T47D (cell line): ENCODE data around the gene MCTP2.
"Not testable (repeated sequence)": the region's sequence is repeated elsewhere in the genome, so short reads cannot be mapped to it uniquely, and the experiment has no call there.

Source experiments
- DNase-seq, 2 experiments: peaks; one replicate each; pipeline versions ENCODE4 v3.0.0 to v3.0.0-alpha.2; 2011 to 2012; ENCODE audit warnings: low read depth in 1 of 2, low spot score in 1 of 2
- JUND ChIP-seq: IDR thresholded peaks from 2 replicates; pipeline ENCODE4 v1.6.1; 2012; ENCODE audit warnings: low read depth
- in situ Hi-C: cut with HindIII; loops from 2 replicates; pipeline ENCODE4 v1.10.0; 2016; ENCODE audit warnings: low sequenced_read_pairs, low pct_unique_long_range_greater_than_20kb

Gene MCTP2

DNA sequence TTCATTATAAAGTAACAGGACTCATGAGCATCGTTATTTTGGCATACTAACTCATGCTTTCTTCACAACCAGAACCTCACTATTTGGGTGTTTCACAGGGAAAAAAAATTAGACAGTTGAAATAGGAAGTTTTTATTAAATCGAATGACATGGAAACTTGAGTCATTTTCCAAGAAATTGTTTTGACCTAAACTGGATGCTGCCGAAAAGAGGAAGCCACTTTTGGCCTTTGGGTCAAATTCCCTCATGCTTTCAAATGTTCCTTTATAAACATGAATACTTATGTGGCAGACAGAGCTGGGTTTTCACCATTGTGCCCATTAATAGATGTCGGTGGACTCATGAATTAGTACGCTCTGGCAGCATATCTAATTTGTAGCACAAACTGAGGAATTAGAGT lies 224.9 kb downstream of the MCTP2 start:
- no peak for DNase-seq
- in situ Hi-C loops = no loop called here
- TF ChIP-seq JUND = no peak

DNA sequence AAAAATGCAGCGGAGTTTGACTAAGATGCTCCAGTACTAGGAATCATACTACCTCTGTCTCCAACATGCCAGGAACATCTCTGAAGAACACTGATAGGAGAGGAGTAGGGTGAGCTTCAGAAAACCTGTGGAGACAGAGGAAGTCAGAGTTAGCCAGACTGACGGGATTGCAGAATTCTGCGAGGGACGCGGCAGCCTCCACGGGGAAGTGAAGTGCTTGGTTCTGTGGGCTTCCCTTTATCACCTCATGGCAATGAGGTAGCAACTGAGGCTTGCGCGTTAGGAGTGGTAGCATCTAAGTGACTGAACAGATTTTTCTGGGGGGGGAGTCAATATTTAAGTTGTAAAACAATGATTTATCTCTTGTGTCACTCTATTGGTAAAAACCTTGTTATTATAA lies 226.3 kb downstream of the MCTP2 start:
- DNase-seq = no peak
- TF ChIP-seq JUND = no peak
- in situ Hi-C loops = no loop called here

DNA sequence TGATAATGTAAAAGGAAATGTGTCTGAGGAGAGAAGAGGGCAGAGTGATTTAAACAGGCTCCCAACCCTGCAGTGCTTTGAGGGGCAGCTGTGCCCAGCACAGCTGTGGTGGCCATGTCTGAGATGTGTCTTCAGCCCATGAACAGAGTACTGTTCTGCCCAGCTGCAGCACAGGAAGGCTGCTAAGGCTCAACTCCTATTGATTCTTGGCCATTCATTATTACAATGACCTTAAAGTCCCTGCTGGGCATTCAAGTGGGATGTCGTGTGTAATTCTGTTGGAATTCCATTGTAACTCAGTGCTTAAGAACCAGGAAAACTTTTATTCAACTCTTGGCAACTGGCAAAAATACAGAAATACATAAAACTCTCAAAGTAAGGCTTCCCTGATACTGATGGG lies 229.3 kb downstream of the MCTP2 start:
- DNase-seq = no peak
- no peak for TF ChIP-seq JUND
- in situ Hi-C loops = no loop called here

DNA sequence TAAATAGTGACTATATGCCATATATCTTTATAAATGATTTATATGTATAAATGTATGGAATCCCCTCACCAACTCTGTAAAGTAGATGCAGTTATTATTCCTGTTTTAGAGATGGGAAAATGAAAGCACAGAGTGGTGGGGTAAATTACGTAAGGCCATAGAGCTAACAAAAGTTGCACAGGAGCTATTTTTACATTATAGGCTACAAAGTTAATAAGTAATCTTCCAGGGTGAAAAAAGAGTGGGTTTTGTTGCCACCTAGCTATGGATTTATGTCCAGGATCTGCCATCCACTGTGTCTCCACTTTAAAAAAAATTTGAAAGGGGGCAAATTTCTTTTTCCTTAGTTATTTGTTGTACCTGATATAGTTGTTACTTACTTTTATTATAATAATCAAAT lies 235.7 kb downstream of the MCTP2 start:
- in situ Hi-C loops = no loop called here
- DNase-seq = no peak
- TF ChIP-seq JUND = no peak

DNA sequence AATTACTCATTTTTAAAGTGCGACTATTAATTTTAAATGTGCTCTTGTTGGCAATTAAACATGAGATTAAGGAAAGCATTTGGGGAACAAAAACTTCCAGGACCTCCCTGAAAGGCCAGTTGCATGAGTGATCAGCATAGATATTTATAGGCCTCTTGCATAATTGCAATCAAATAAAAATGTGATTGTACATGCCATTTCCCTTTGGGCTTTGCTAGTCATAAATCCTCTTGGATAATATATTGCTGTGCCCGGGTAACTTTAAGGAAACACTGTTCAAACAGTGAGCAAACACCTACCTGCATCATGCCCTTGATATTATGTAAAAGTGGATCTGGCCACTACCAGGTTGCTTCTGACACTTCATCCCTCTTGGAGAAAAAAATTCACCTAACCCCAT lies 239.1 kb downstream of the MCTP2 start:
- TF ChIP-seq JUND = no peak
- in situ Hi-C loops = no loop called here
- no peak for DNase-seq

DNA sequence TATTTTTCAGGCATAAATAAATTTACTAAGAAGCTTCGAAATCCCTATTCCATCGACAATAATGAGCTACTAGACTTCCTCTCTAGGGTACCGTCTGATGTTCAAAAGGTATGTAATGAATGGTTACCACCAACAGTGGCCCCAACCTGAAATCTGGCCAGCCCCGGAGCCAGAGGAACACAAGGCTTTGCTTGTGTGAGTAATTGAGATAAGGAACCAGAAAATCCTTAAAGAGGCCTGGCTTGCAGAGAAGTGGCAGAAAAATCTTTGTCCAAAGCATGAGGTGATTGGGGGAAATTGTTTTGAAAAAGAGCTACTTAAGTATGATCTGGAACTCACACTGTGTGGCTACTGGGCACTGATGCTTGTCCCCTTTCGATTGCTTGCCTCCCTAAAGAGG lies 245.3 kb downstream of the MCTP2 start:
- TF ChIP-seq JUND = no peak
- DNase-seq = no peak
- in situ Hi-C loops = no loop called here

DNA sequence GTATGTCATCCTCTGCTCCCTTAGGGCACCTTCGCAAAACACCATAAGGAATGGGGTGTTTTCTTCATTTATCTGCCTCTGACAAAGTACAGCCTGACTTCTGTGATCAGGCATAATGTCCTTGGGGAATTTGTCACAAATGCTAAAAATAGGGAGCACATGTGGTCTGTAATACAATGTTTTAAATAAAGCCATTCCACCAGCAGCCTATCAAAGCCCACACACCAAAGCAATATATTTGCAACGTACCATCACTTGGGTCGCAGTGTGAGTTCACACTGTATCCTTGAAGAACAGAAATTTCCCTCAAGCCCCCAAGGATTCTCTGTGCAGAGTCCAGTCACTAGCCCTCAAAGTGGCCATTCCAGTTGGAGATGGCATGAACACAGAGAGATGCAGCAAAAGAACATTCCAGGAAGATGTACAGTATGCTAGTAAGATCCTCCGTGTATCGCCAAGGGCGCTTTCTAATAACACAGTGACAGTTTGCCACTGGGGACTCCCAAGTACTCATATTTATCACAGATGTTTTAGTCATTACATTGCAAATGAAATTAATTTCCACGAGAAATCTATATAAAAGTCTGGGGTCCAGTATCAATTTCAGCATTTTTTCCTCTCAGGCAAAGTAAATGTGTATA lies 246.7 kb downstream of the MCTP2 start:
- in situ Hi-C loops = no loop called here
- no peak for DNase-seq
- TF ChIP-seq JUND = no peak

DNA sequence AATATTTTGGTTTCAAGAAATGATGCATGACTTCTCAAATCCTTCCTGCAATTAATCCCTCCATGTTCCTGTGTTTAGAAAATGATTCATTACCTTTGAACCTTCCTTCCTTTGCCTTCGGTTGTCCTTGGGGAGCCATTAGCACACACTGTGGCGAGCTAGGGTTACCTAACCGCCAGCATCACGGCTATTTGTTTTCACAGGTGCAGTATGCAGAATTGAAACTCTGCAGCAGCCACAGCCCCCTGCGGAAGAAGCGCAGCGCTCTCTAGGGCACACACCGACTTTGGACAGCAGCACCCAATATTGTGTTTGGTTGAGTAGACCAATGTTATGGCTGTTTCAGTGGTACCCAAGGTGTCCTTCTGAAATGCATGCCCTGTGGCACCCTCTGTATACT lies 247.4 kb downstream of the MCTP2 start:
- no peak for TF ChIP-seq JUND
- in situ Hi-C loops = no loop called here
- no peak for DNase-seq

DNA sequence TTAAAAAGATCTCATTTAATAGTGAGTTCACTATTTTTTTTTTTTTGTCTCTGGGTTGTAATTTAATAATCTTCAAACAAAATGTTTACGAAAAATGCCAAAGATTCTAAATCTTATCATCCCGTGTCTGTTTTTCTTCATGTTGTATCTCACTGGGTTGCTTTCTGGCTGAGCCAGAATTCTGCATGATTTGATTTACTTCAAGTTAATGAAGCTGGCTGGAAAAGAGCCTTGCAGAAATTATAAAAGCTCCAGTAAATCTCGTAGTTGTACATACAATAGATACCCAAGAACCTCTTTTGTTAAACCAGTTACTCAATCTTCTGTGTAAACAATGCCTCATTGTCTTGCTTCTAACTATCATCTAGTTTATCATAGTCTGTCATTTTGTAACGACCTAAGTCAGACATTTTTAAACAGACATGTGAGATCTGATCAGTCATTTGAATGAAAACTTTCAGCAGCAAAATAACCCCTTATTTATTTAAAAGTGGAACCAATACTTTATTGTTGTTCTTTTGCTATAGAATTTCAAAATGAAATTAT lies 249.0 kb downstream of the MCTP2 start:
- no peak for DNase-seq
- TF ChIP-seq JUND = no peak

DNA sequence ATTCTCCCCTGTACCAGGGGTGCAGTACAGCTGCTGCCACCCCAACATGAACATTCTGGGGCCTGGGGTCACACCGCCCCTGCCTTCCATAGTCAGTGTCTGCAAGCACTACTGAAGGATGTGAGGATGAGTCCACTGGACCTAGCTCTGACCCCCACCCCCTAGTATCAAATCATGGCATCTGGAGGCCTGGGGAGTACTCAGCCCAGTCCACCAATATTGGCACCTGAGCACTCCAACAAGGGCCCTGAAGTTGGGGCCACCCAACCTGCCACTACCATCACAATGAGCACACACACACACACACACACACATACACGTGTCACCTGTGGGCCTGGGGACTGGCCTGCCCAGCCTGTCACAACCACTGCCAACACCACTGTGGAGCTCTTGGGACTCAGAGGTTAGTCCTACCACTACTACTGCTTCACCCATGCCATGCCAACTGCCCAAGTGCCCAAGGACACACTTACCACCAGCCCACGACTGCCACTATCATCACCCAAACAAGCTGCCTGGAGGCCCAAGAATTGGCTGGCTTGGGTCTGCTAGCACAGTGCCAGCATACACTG lies 253.9 kb downstream of the MCTP2 start:
- no peak for TF ChIP-seq JUND
- in situ Hi-C loops = no loop called here
- no peak for DNase-seq

More for the DNA sequence above, 249.0 kb downstream of the MCTP2 start:
- in situ Hi-C loops = no loop called here

DNA sequence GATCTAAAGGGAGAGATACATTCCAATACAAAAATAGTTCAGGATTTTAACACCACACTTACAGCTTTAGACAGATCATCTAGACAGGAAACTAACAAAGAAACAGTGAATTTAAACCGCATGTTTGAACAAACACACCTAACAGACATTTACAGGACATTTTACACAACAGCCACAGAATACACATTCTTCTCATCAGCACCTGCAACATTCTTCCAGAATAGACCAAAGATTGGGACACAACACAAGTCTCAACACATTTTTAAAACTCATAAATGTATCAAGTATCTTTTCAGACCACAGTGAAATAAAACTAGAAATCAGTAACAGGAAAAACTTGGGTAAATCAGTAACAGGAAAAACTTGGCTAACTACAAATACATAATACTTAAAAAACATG lies 256.3 kb downstream of the MCTP2 start:
- no peak for DNase-seq
- in situ Hi-C loops = no loop called here

DNA sequence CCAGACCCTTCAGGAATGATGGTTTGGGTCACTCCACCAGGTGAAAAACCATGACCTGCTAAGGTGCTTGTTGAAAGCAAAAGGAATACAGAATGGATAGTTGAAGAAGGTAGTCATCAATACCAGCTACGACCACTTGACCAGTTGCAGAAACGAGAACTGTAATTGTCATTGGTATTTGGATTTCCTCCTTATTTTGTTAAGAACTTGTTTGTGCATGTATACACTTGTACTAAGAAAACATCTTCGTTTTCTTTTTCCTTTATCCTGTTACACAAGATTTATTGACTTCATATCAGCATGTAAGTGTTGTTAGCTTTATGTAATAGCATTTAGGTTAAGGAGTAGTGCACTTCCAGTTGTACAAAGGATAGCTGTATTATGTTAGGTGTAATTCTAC lies 261.8 kb downstream of the MCTP2 start:
- no peak for DNase-seq
- no peak for TF ChIP-seq JUND
- in situ Hi-C loops = no loop called here

More for the DNA sequence above, 256.3 kb downstream of the MCTP2 start:
- TF ChIP-seq JUND = no peak

DNA sequence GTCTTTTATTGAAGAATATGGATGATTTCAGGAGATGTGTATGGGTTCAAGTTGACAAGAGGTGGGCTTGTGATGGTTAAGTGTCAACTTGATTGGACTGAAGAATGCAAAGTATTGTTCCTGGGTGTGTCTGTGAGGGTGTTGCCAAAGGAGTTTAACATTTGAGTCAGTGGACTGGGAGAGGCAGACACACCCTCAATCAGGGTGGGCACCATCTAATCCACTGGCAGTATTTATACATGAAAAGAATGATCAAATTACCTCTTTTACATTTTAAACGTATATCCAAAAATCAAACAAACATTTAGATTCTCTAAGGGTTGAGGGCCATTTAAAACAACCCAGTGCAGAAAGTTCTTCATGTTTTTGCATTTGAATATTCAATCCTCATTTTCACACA lies 262.2 kb downstream of the MCTP2 start:
- in situ Hi-C loops, DNase-seq: not testable (repeated sequence)

DNA sequence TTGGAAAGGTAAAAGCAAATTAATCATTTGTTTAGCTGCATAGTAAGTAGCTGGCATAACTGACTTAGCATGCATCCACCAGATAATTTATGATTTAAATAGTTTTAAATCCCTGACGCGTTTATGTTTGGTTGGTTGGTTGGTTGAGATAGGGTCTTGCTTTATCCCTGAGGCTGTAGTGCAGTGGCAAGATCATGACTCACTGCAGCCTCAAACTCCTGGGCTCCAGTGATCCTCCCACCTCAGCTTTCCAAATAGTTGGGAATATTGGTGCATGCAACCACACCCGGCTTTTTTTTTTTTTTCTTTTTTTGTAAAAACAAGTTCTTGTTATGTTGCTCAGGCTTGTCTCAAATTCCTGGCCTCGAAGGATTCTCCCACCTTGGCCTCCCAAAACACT lies 263.4 kb downstream of the MCTP2 start:
- no peak for DNase-seq
- TF ChIP-seq JUND = no peak
- in situ Hi-C loops = no loop called here
